ENCODE measurements around the gene IRS1. TPM values are rescaled to one million over a fixed set of nuclear protein-coding genes. Genes with fewer than 3 reads are reported as not detected.

Gene IRS1
- total and polyA plus RNA-seq, 2 of the 4 experiments (the other 2 are of a cell fraction), result 21.1 to 37.1 TPM

- Histone ChIP-seq H3K18ac (ENCODE audit: low read depth, low read length) (no peak overlapping the region), H2AK9ac (replicated peaks; ENCODE audit: low read depth, low read length, poor library complexity) (no peak overlapping the region), H3K36me3 (ENCODE audit: control insufficient read depth, insufficient read depth, low read length) (peaks cover 5% of the 10 kb centered on the region), H3K14ac (replicated peaks; ENCODE audit: low read depth, low read length) (peak overlapping the region; percentile 40), H3K79me1 (ENCODE audit: low read depth in 1 of 2, low read length in 2 of 2) (peaks cover 3 to 23% of the 10 kb centered on the region in 2 experiments; a peak in 3 of 4 replicates), H3K4ac (ENCODE audit: low read depth, low read length) (no peak overlapping the region), H3K4me2 (ENCODE audit: low read depth, low read length) (no peak overlapping the region), H3K4me3 (ENCODE audit: insufficient read depth, low read depth, low read length) (no peak overlapping the region), H3K27me3 (ENCODE audit: control insufficient read depth, insufficient read depth, low read length) (no peaks in the 10 kb centered on the region), H2BK5ac (ENCODE audit: low read depth, low read length, poor library complexity, severe bottlenecking) (peak overlapping the region; percentile 92), H3K9ac (ENCODE audit: low read depth, low read length) (no peak overlapping the region), H3K56ac (ENCODE audit: extremely low read depth, insufficient read depth, low read length) (no peak overlapping the region), H2BK120ac (ENCODE audit: low read depth, low read length) (no peak overlapping the region), H2BK15ac (ENCODE audit: low read depth, low read length) (peak overlapping the region; percentile 42; the same call in 1 of the 3 replicates), H4K91ac (ENCODE audit: insufficient read depth, low read depth, low read length) (no peak overlapping the region; the same call in 1 of the 2 replicates), H3K4me1 (ENCODE audit: control insufficient read depth, insufficient read depth, low read length) (peaks cover 10% of the 10 kb centered on the region), H3K27ac (ENCODE audit: insufficient read depth, low read length) (no peak overlapping the region), H2AK5ac (ENCODE audit: low read depth, low read length) (no peak overlapping the region), H2BK20ac (ENCODE audit: low read depth, low read length) (peak overlapping the region; percentile 57; the same call in 1 of the 2 replicates), H3K9me1 (ENCODE audit: insufficient read depth, low read length) (no peaks in the 10 kb centered on the region), H3K9me3 (ENCODE audit: control insufficient read depth, insufficient read depth, low read length) (no peaks in the 10 kb centered on the region), H4K5ac (ENCODE audit: low read depth, low read length) (no peak overlapping the region), H3K23ac (ENCODE audit: low read depth, low read length) (no peak overlapping the region), H4K20me1 (ENCODE audit: insufficient read depth, low read length) (no peaks in the 10 kb centered on the region), H2AFZ (replicated peaks; ENCODE audit: low read length, poor library complexity) (no peak overlapping the region), H4K8ac (ENCODE audit: low read depth in 2 of 2, low read length in 2 of 2) (peak overlapping the region in 1 of 2 experiments; percentile 25; a peak in 1 of 4 replicates)
- WGBS, 2 experiments (ENCODE audit: extremely low coverage in 2 of 2, insufficient read length in 1 of 2), result no CpG with 5 or more reads among the region's 1 CpG
- BruUV-seq (replicated peaks), result no TSS peak
- intact Hi-C loops (cut with micrococcal nuclease), result loop anchor here (2.0 to 10.0 kb wide), 5 partner anchors 70 to 1055 kb away; no protein-coding TSS in a partner anchor
- in situ Hi-C loops (cut with MboI; ENCODE audit: low sequenced_read_pairs), result no loop called here
- POLR2A ChIA-PET (ENCODE audit: unreplicated experiment), result interaction anchor here (0.6 kb wide), 1 partner anchor 673 kb away, joined by 3 read pairs; no protein-coding TSS in a partner anchor
- dilution Hi-C loops (cut with HindIII; ENCODE audit: low sequenced_read_pairs, unreplicated experiment), result no loop called here
- DNase-seq, result no peak
- CTCF ChIA-PET, result interaction anchor here (0.6 kb wide), 1 partner anchor 250 kb away, joined by 4 read pairs; no protein-coding TSS in a partner anchor
- no peak for TF ChIP-seq RCOR1 (IDR thresholded peaks at IDR 0.05; ENCODE audit: insufficient replicate concordance, low read length)
- ATAC-seq (ENCODE audit: low read depth), result no peak
These were observed 72.4 kb downstream of the IRS1 start for GRCh38 chr2:226727251-226727650.

Measured in IMR-90 (cell line).